ENCODE results near the gene KIAA0753. TPM values are rescaled to one million over a fixed set of nuclear protein-coding genes. Genes with fewer than 3 reads are reported as not detected.
A peak's percentile ranks its signal among the peaks of the same experiment; 100 is the strongest.

Gene KIAA0753
- total and polyA plus RNA-seq, 2 of the 13 experiments (the other 11 are each of a cell fraction or from before 2014, with no cell fraction given): 5.2 to 9.1 TPM

- H3K27ac ChIP-seq (ENCODE audit: extremely low read length, insufficient read depth, low read length): peak within 1 kb of the TSS; percentile 99
- in situ Hi-C loops (cut with HindIII; ENCODE audit: extremely low pct_ligation_motif_present, low pct_unique_long_range_greater_than_20kb): no loop called here
- no peak within 1 kb of the TSS for H2AFZ ChIP-seq (ENCODE audit: low read length)
- TF ChIP-seq CHD2 (IDR thresholded peaks at IDR 0.05; ENCODE audit: low read depth, low read length) (no peak), ATF4 (CRISPR knock-in tag; IDR thresholded peaks at IDR 0.05) (no peak), ZNF326 (CRISPR knock-in tag; IDR thresholded peaks at IDR 0.05; ENCODE audit: borderline replicate concordance) (no peak), ATF1 (CRISPR knock-in tag; IDR thresholded peaks at IDR 0.05) (0 out of 2 replicates have a peak, but pooled peaks have one; percentile 57), SMAD9 (CRISPR knock-in tag; IDR thresholded peaks at IDR 0.05) (no peak), PHF5A (CRISPR knock-in tag; IDR thresholded peaks at IDR 0.05; ENCODE audit: low read depth, unreplicated experiment) (no peak), ZBTB34 (CRISPR knock-in tag; IDR thresholded peaks at IDR 0.05) (peak; percentile 79; the same call in 1 of the 2 replicates), HES4 (CRISPR knock-in tag; IDR thresholded peaks at IDR 0.05; ENCODE audit: borderline replicate concordance) (no peak), RBFOX2 (IDR thresholded peaks at IDR 0.05; ENCODE audit: low read depth, low read length) (peak; percentile 86), CEBPG (CRISPR knock-in tag; IDR thresholded peaks at IDR 0.05) (no peak), SPEN (CRISPR knock-in tag; IDR thresholded peaks at IDR 0.05; ENCODE audit: low read depth) (peak; percentile 82; the same call in 1 of the 2 replicates), PHF8 (CRISPR knock-in tag; IDR thresholded peaks at IDR 0.05) (no peak; the same call in 1 of the 2 replicates), ZFX (CRISPR knock-in tag; IDR thresholded peaks at IDR 0.05; ENCODE audit: low read depth) (no peak), KDM6A (CRISPR knock-in tag; IDR thresholded peaks at IDR 0.05; ENCODE audit: low read depth) (no peak), MAZ (IDR thresholded peaks at IDR 0.05; ENCODE audit: borderline replicate concordance, low read depth, low read length) (0 out of 2 replicates have a peak, but pooled peaks have one; percentile 57), MAZ (CRISPR knock-in tag; IDR thresholded peaks at IDR 0.05; ENCODE audit: low read depth) (no peak; the same call in 1 of the 2 replicates), ZNF337 (CRISPR knock-in tag; IDR thresholded peaks at IDR 0.05; ENCODE audit: borderline replicate concordance, low read depth) (no peak), HNF4G (IDR thresholded peaks at IDR 0.05; ENCODE audit: borderline replicate concordance, low read depth, low read length) (peak; percentile 46; the same call in 1 of the 2 replicates), HNF4G (CRISPR knock-in tag; IDR thresholded peaks at IDR 0.05; ENCODE audit: borderline replicate concordance, low read depth) (no peak), GABPB1 (CRISPR knock-in tag; IDR thresholded peaks at IDR 0.05) (peak; percentile 94), NR3C1 (CRISPR knock-in tag; IDR thresholded peaks at IDR 0.05) (no peak), EHMT2 (IDR thresholded peaks at IDR 0.05; ENCODE audit: borderline replicate concordance, low read depth, low read length) (no peak)
Observed at GRCh38 chr17:6651354-6651918, 10.9 kb upstream of the KIAA0753 start, which contains the start of the genes C17orf100 and MED31. Gene C17orf100, plus strand, starts transcription at chr17:6651762. Its CDS starts 152 bp downstream, at chr17:6651914. Gene MED31, minus strand, starts transcription at chr17:6651605. Its CDS starts 77 bp downstream, at chr17:6651528.

More at GRCh38 chr17:6651354-6651918, 10.9 kb upstream of the KIAA0753 start, which contains the start of the genes C17orf100 and MED31:
- H4K20me1 ChIP-seq (ENCODE audit: insufficient read depth, low read length): peaks cover 14% of the 10 kb centered on the region
- H3K4me1 ChIP-seq (ENCODE audit: insufficient read depth, low read length): peaks cover 49% of the 10 kb centered on the region
- H3K4me2 ChIP-seq (ENCODE audit: low read depth, low read length): peak within 1 kb of the TSS; percentile 90
- 0% methylated on average over 5 of the region's 35 CpGs for WGBS (ENCODE audit: low lambda C conversion rate)
- no TSS peak for BruUV-seq (replicated peaks)
- peaks cover 2 to 7% of the 10 kb centered on the region in 2 experiments; a peak in 4 of 5 replicates for H3K36me3 ChIP-seq (replicated peaks in 1 of 2; ENCODE audit: control insufficient read depth in 1 of 2, insufficient read depth in 2 of 2, low read length in 2 of 2)
- H3K27me3 ChIP-seq (ENCODE audit: control insufficient read depth in 1 of 2, insufficient read depth in 2 of 2, low read length in 2 of 2): no peaks in the 10 kb centered on the region; a peak in 1 of 5 replicates
- ChIA-PET POLR2A (interaction anchor here (0.5 to 1.4 kb wide), 6 partner anchors 9 to 326 kb away, joined by 3 to 8 read pairs (median 4); partner anchors contain the start of genes KIAA0753 and SLC13A5), CTCF (ENCODE audit: low intra/inter-chr PET ratio, low total read pairs) (interaction anchor here (1.6 kb wide), 1 partner anchor 62 kb away, joined by 3 read pairs; the partner anchor contains the start of gene SLC13A5)
- H3K9ac ChIP-seq (ENCODE audit: insufficient read depth, low read depth, low read length): peak within 1 kb of the TSS; percentile 99
- DNase-seq (ENCODE audit: low spot score): peak; percentile 95
- H3K9me3 ChIP-seq (ENCODE audit: low read length): no peaks in the 10 kb centered on the region
- ATAC-seq: peak; percentile 92
- H3K4me3 ChIP-seq (replicated peaks in 1 of 3; ENCODE audit: insufficient read depth in 1 of 3, low read depth in 2 of 3, low read length in 3 of 3): peak within 1 kb of the TSS; percentile 77 to 83 (median 79)
- intact Hi-C loops (cut with micrococcal nuclease; ENCODE audit: unreplicated experiment): loop anchor here (1.0 to 5.0 kb wide), 2 partner anchors 10 to 361 kb away; partner anchors contain the start of genes RNASEK and TXNDC17
- FAIRE-seq: peak; percentile 85
- H3K79me2 ChIP-seq (ENCODE audit: insufficient read depth, low read length): peaks cover 59% of the 10 kb centered on the region
